Measurements from ENCODE around the gene CTU1. TPM values are rescaled to one million over a fixed set of nuclear protein-coding genes. Genes with fewer than 3 reads are reported as not detected.

The CTU1 gene
- total and polyA plus RNA-seq, 8 donors = 1.6 to 9.9 (median 2.6) TPM

DNA sequence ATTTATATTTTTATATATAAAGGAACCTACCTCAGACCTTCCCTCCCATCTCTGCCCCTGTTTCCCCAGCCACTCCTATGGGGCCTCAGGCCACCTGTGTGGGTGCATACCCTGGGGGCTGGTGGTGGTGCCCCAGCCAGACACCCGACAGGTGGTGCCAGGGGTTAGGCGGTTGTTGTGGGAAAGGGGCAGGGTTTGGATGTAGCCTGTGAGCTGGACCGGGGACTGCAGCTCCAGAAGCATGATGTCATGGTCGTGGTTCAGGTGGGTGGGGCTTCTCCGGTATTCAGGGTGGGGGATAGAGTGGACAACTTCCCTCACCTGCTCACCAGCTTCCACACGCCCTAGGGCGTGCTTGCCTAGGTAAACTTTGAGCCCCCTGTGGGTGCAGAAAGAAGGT is 48.5 kb downstream of the CTU1 start:
- no peak overlapping the region for H3K27ac ChIP-seq
- DNase-seq (no peak), ATAC-seq (no peak)
- H3K4me3 ChIP-seq = no peak overlapping the region
- intact Hi-C loops (cut with DNase I) = no loop called here
- peaks cover 0 to 56% of the 10 kb centered on the region in 2 donors for H3K27me3 ChIP-seq
- H3K36me3 ChIP-seq = no peaks in the 10 kb centered on the region
- H3K4me1 ChIP-seq = no peaks in the 10 kb centered on the region
- H3K9me3 ChIP-seq = no peaks in the 10 kb centered on the region
- TF ChIP-seq CTCF (IDR thresholded peaks at IDR 0.05) = no peak

GRCh38 chr19:51055866-51056265 is 52.3 kb downstream of the CTU1 start:
- intact Hi-C loops (cut with DNase I) = no loop called here

More at GRCh38 chr19:51055866-51056265, 52.3 kb downstream of the CTU1 start:
- Histone ChIP-seq H3K9me3 (no peaks in the 10 kb centered on the region), H3K27me3 (peaks cover 0 to 37% of the 10 kb centered on the region in 2 donors), H3K27ac (no peak overlapping the region), H3K4me1 (no peaks in the 10 kb centered on the region), H3K4me3 (no peak overlapping the region), H3K36me3 (no peaks in the 10 kb centered on the region)
- no peak for DNase-seq
- no peak for TF ChIP-seq CTCF (IDR thresholded peaks at IDR 0.05)
- no peak for ATAC-seq

Other genes with a start within 250 kb of the CTU1 start
- not detected for gene KLK2, start 235.0 kb downstream of the CTU1 start, total RNA-seq
- not detected for gene KLK2, start 235.0 kb downstream of the CTU1 start, polyA plus RNA-seq (ENCODE audit: insufficient read length in 6 of 6)
- not detected for gene KLK4, start 197.0 kb downstream of the CTU1 start, total RNA-seq
- not detected for gene KLK4, start 197.0 kb downstream of the CTU1 start, polyA plus RNA-seq (ENCODE audit: insufficient read length in 6 of 6)
- gene KLK5, start 155.4 kb downstream of the CTU1 start, total RNA-seq = under 1 TPM in 1 of 2 donors, not detected in 1; 0.52 TPM
- under 1 TPM; 0.21 to 0.99 (median 0.40) TPM for gene KLK5, start 155.4 kb downstream of the CTU1 start, polyA plus RNA-seq (ENCODE audit: insufficient read length in 6 of 6)
- gene KLK6, start 138.8 kb downstream of the CTU1 start, total RNA-seq = not detected
- gene KLK6, start 138.8 kb downstream of the CTU1 start, polyA plus RNA-seq (ENCODE audit: insufficient read length in 6 of 6) = under 1 TPM; 0.15 to 0.47 (median 0.29) TPM
- under 1 TPM in 1 of 2 donors, not detected in 1; 0.55 TPM for gene KLK7, start 124.5 kb downstream of the CTU1 start, total RNA-seq
- gene KLK7, start 124.5 kb downstream of the CTU1 start, polyA plus RNA-seq (ENCODE audit: insufficient read length in 6 of 6) = under 1 TPM in 3 of 6 donors, not detected in 3; 0.08 to 0.09 (median 0.08) TPM
- not detected for gene KLK8, start 106.8 kb downstream of the CTU1 start, total RNA-seq
- gene KLK8, start 106.8 kb downstream of the CTU1 start, polyA plus RNA-seq (ENCODE audit: insufficient read length in 6 of 6) = under 1 TPM in 1 of 6 donors, not detected in 5; 0.24 TPM
- 1 to 10 TPM; 1.3 to 3.4 TPM for gene KLK10, start 88.7 kb downstream of the CTU1 start, total RNA-seq
- gene KLK10, start 88.7 kb downstream of the CTU1 start, polyA plus RNA-seq (ENCODE audit: insufficient read length in 6 of 6) = 1 to 10 TPM in 2 of 6 donors, under 1 TPM in 4; 0.35 to 2.1 (median 0.68) TPM
- 1 to 10 TPM; 3.6 to 7.2 TPM for gene KLK11, start 81.8 kb downstream of the CTU1 start, total RNA-seq
- gene KLK11, start 81.8 kb downstream of the CTU1 start, polyA plus RNA-seq (ENCODE audit: insufficient read length in 6 of 6) = 1 to 10 TPM; 1.6 to 5.3 (median 3.2) TPM
- gene KLK12, start 73.4 kb downstream of the CTU1 start, total RNA-seq = under 1 TPM in 1 of 2 donors, not detected in 1; 0.39 TPM
- gene KLK12, start 73.4 kb downstream of the CTU1 start, polyA plus RNA-seq (ENCODE audit: insufficient read length in 6 of 6) = 1 to 10 TPM in 2 of 6 donors, under 1 TPM in 4; 0.31 to 1.3 (median 0.65) TPM
- 1 to 10 TPM in 1 of 2 donors, under 1 TPM in 1; 0.38 to 1.8 TPM for gene KLK13, start 43.3 kb downstream of the CTU1 start, total RNA-seq
- gene KLK13, start 43.3 kb downstream of the CTU1 start, polyA plus RNA-seq (ENCODE audit: insufficient read length in 6 of 6) = under 1 TPM; 0.16 to 0.56 (median 0.22) TPM
- gene KLK14, start 25.5 kb downstream of the CTU1 start, total RNA-seq = under 1 TPM; 0.26 to 0.37 TPM
- gene KLK14, start 25.5 kb downstream of the CTU1 start, polyA plus RNA-seq (ENCODE audit: insufficient read length in 6 of 6) = under 1 TPM in 4 of 6 donors, not detected in 2; 0.17 to 0.45 (median 0.23) TPM
- 10 to 100 TPM in 1 of 2 donors, 1 to 10 TPM in 1; 8.0 to 46.5 TPM for gene SIGLEC9, start 16.5 kb upstream of the CTU1 start, total RNA-seq
- 1 to 10 TPM in 3 of 6 donors, under 1 TPM in 3; 0.63 to 1.7 (median 1.1) TPM for gene SIGLEC9, start 16.5 kb upstream of the CTU1 start, polyA plus RNA-seq (ENCODE audit: insufficient read length in 6 of 6)
- 10 to 100 TPM in 1 of 2 donors, 1 to 10 TPM in 1; 7.3 to 10.4 TPM for gene SIGLEC7, start 33.9 kb upstream of the CTU1 start, total RNA-seq
- under 1 TPM; 0.63 to 0.91 (median 0.76) TPM for gene SIGLEC7, start 33.9 kb upstream of the CTU1 start, polyA plus RNA-seq (ENCODE audit: insufficient read length in 6 of 6)
- 10 to 100 TPM; 15.7 to 26.4 TPM for gene CD33, start 116.7 kb upstream of the CTU1 start, total RNA-seq
- gene CD33, start 116.7 kb upstream of the CTU1 start, polyA plus RNA-seq (ENCODE audit: insufficient read length in 6 of 6) = 1 to 10 TPM; 3.3 to 4.5 (median 4.1) TPM
- gene SIGLECL1, start 142.7 kb upstream of the CTU1 start, total RNA-seq = not detected
- gene SIGLECL1, start 142.7 kb upstream of the CTU1 start, polyA plus RNA-seq (ENCODE audit: insufficient read length in 6 of 6) = not detected
- not detected for gene IGLON5, start 203.2 kb upstream of the CTU1 start, total RNA-seq
- 1 to 10 TPM; 1.0 to 4.1 (median 2.3) TPM for gene IGLON5, start 203.2 kb upstream of the CTU1 start, polyA plus RNA-seq (ENCODE audit: insufficient read length in 6 of 6)
- 1 to 10 TPM; 3.5 to 4.1 TPM for gene VSIG10L, start 233.7 kb upstream of the CTU1 start, total RNA-seq
- 1 to 10 TPM; 3.5 to 5.2 (median 3.7) TPM for gene VSIG10L, start 233.7 kb upstream of the CTU1 start, polyA plus RNA-seq (ENCODE audit: insufficient read length in 6 of 6)

All from left lung (tissue), 10 donors.